HCT116 (cell line): ENCODE results near the gene TRAF3IP1. TPM values are rescaled to one million over a fixed set of nuclear protein-coding genes. Genes with fewer than 3 reads are reported as not detected.

Experiments
- ATAC-seq: fragments of 200-7000 bp; cut with Tn5 transposase; 2 replicates; pipeline ENCODE4 v1.9.1; 2020; ENCODE audit warnings: mild to moderate bottlenecking, moderate library complexity
- BruUV-seq: library from RNA; stranded (reverse); fragments of 400-500 nt; replicated peaks from 2 replicates; lab custom pipeline; 2021; lab: Mats Ljungman, UMichigan
- CTCF ChIA-PET: fragments of 300-600 bp; sonication (Branson Sonifier 250); formaldehyde crosslinking; loops from one replicate; lab custom pipeline; 2021; ENCODE audit warnings: antibody characterized with exemption; lab: Charles Lee
- POLR2A ChIA-PET: fragments of 300-600, 350-600 bp; sonication (Branson Sonifier 250); formaldehyde crosslinking; loops from one replicate; lab custom pipeline; 2021; ENCODE audit warnings: antibody characterized with exemption; lab: Charles Lee
- RAD21 ChIA-PET, 2 experiments: fragments of 300-600 bp; sonication (Branson Sonifier 250); formaldehyde crosslinking; loops; one replicate each; lab custom pipeline; 2023; ENCODE audit warnings: low total read pairs in 2 of 2; ENCODE audit not compliant: uncharacterized antibody in 2 of 2, unreplicated experiment in 2 of 2, low non-redundant PET in 1 of 2; lab: Charles Lee
- DNase-seq: peaks from one replicate; pipeline ENCODE4 v3.0.0-alpha.2; 2010; ENCODE audit warnings: low read depth, low spot score
- H2AFZ ChIP-seq: fragments of 200-600 bp; shearing (Covaris generic), sonication (generic); 2 replicates; pipeline ENCODE4 v1.6.1; 2017; ENCODE audit warnings: low read depth, mixed run types, mixed read lengths, antibody characterized with exemption, low read length; ENCODE audit not compliant: poor library complexity, severe bottlenecking
- H3K27ac ChIP-seq: 2 replicates; pipeline ENCODE4 v1.5.1; 2012; ENCODE audit warnings: low read depth, low read length
- H3K27me3 ChIP-seq: fragments of 200-600 bp; sonication (generic); 2 replicates; pipeline ENCODE4 v1.6.1; 2016; ENCODE audit warnings: mixed run types, low read length, mixed read lengths; ENCODE audit not compliant: insufficient read depth
- H3K36me3 ChIP-seq, 2 experiments: fragments of 200-500 bp in 1 of 2; fragments of 200-600 bp in 1 of 2; sonication (Bioruptor generic) in 1 of 2; sonication (generic) in 1 of 2; 2 replicates each; pipeline versions ENCODE4 v1.5.1 to v1.6.1; 2014 to 2016; ENCODE audit warnings: low read length in 2 of 2, inconsistent platforms in 1 of 2, mixed read lengths in 1 of 2, mixed run types in 1 of 2; ENCODE audit not compliant: insufficient read depth in 2 of 2, control insufficient read depth in 1 of 2
- H3K4me1 ChIP-seq, 2 experiments: fragments of 200-600 bp in 1 of 2; sonication (generic) in 1 of 2; 2 replicates each; pipeline versions ENCODE4 v1.5.1 to v1.6.1; 2012 to 2017; ENCODE audit warnings: low read length in 2 of 2, inconsistent platforms in 1 of 2, mild to moderate bottlenecking in 1 of 2, mixed read lengths in 1 of 2, mixed run types in 1 of 2, moderate library complexity in 1 of 2; ENCODE audit not compliant: insufficient read depth in 2 of 2, control insufficient read depth in 1 of 2
- H3K4me2 ChIP-seq: fragments of 200-600 bp; sonication (generic); 2 replicates; pipeline ENCODE4 v1.6.1; 2017; ENCODE audit warnings: mixed run types, low read length, mixed read lengths
- H3K4me3 ChIP-seq, 2 experiments: fragments of 200-600 bp in 1 of 2; sonication (generic) in 1 of 2; replicated peaks in 1 of 2; 2 replicates each; pipeline ENCODE4 v1.5.1; 2011 to 2016; ENCODE audit warnings: low read length in 2 of 2, control low read depth in 1 of 2, low read depth in 1 of 2, mild to moderate bottlenecking in 1 of 2, mixed read lengths in 1 of 2, mixed run types in 1 of 2
- H3K79me2 ChIP-seq: fragments of 200-600 bp; sonication (generic); 2 replicates; pipeline ENCODE4 v1.6.1; 2017; ENCODE audit warnings: mild to moderate bottlenecking, mixed run types, low read length, moderate library complexity, mixed read lengths; ENCODE audit not compliant: insufficient read depth
- H3K9ac ChIP-seq: fragments of 200-600 bp; sonication (generic); 2 replicates; pipeline ENCODE4 v1.6.1; 2016; ENCODE audit warnings: low read length, mixed read lengths
- H3K9me2 ChIP-seq: fragments of 200-600 bp; sonication (generic), shearing (Covaris generic); 2 replicates; pipeline ENCODE4 v1.6.1; 2017; ENCODE audit warnings: mixed run types, mild to moderate bottlenecking, moderate library complexity; ENCODE audit not compliant: insufficient read depth
- H3K9me3 ChIP-seq, 2 experiments: fragments of 200-500 bp in 1 of 2; fragments of 200-600 bp in 1 of 2; sonication (Bioruptor generic) in 1 of 2; sonication (generic) in 1 of 2; 2 replicates each; pipeline ENCODE4 v1.6.1; 2014 to 2017; ENCODE audit warnings: low read length in 2 of 2, mixed read lengths in 2 of 2, inconsistent platforms in 1 of 2, low read depth in 1 of 2, mild to moderate bottlenecking in 1 of 2, mixed run types in 1 of 2, moderate library complexity in 1 of 2; ENCODE audit not compliant: control insufficient read depth in 1 of 2, insufficient read depth in 1 of 2
- H4K20me1 ChIP-seq: fragments of 200-600 bp; sonication (generic), shearing (Covaris generic); 2 replicates; pipeline ENCODE4 v1.6.1; 2017; ENCODE audit warnings: mixed run types, mild to moderate bottlenecking, moderate library complexity; ENCODE audit not compliant: insufficient read depth
- ATF3 ChIP-seq: IDR thresholded peaks from 2 replicates; pipeline ENCODE4 v1.6.1; 2012
- CBX3 ChIP-seq: IDR thresholded peaks from 2 replicates; pipeline ENCODE4 v1.6.1; 2012; ENCODE audit warnings: low read depth
- CEBPB ChIP-seq: IDR thresholded peaks from 2 replicates; pipeline ENCODE4 v1.6.1; 2012; ENCODE audit warnings: low read depth
- EZH2 ChIP-seq: fragments of 200-600 bp; sonication (generic); IDR thresholded peaks from 2 replicates; pipeline ENCODE4 v1.6.1; 2017; ENCODE audit warnings: antibody characterized with exemption, mixed run types
- FOSL1 ChIP-seq: IDR thresholded peaks from 2 replicates; pipeline ENCODE4 v1.6.1; 2012; ENCODE audit warnings: low read depth
- JUND ChIP-seq: IDR thresholded peaks from 2 replicates; pipeline ENCODE4 v1.6.1; 2012
- POLR2A ChIP-seq: IDR thresholded peaks from 2 replicates; pipeline ENCODE4 v1.7.0; 2011; ENCODE audit warnings: borderline replicate concordance; ENCODE audit not compliant: insufficient read depth, insufficient read length; ENCODE audit errors: extremely low read depth
- RAD21 ChIP-seq: IDR thresholded peaks from 2 replicates; pipeline ENCODE4 v1.6.1; 2012; ENCODE audit warnings: low read depth, mild to moderate bottlenecking
- SIN3A ChIP-seq: IDR thresholded peaks from 2 replicates; pipeline ENCODE4 v1.6.1; 2012; ENCODE audit warnings: low read depth
- SRF ChIP-seq: IDR thresholded peaks from 2 replicates; pipeline ENCODE4 v1.6.1; 2012; ENCODE audit warnings: low read depth
- TCF7L2 ChIP-seq: IDR thresholded peaks from 2 replicates; pipeline ENCODE4 v1.7.0; 2011; ENCODE audit warnings: borderline replicate concordance, inconsistent platforms; ENCODE audit not compliant: insufficient read depth, insufficient read length; ENCODE audit errors: extremely low read depth
- YY1 ChIP-seq: IDR thresholded peaks from 2 replicates; pipeline ENCODE4 v1.6.1; 2011; ENCODE audit warnings: low read length, low read depth, moderate library complexity, mild to moderate bottlenecking; ENCODE audit not compliant: insufficient replicate concordance; ENCODE audit errors: extremely low read depth
- ZFX ChIP-seq: fragments of 450-650 bp; IDR thresholded peaks from 2 replicates; pipeline ENCODE4 v1.6.1; 2017
- intact Hi-C: fragments of 100-400 bp; cut with micrococcal nuclease; formaldehyde crosslinking; loops from 2 replicates; pipeline ENCODE4 v1.10.0; 2022
- total RNA-seq: library from RNA; stranded (reverse); gene quantifications from one replicate; pipeline ENCODE4 v1.2.1, GENCODE V29; 2021; ENCODE audit not compliant: unreplicated experiment
- TF ChIP-seq, protein P1 (sequence below): IDR thresholded peaks from 2 replicates; pipeline ENCODE4 v1.6.1; 2012; ENCODE audit warnings: low read depth
- TF ChIP-seq, protein P2 (sequence below): IDR thresholded peaks from 2 replicates; pipeline ENCODE4 v1.6.1; 2012

Gene TRAF3IP1
- total RNA-seq, 1 experiment from 2014 or later = 19.4 TPM

DNA sequence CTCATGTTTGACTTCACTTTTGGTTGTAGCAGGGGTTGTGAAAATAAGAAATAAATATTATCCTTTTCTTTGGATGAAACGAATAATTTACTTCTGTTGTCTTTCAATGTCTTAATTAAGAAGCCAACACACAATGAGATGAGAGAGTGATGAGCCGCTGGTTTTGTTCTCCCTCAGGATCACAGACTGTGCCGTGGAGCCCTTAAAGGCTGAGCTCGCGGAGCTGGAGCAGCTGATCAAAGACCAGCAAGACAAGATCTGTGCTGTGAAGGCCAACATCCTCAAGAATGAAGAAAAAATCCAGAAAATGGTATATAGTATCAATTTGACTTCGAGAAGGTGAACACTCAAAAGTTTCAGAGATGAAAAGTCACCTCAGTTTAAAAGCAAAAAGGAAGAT, 78.3 kb downstream of the TRAF3IP1 start:
- no TSS peak for BruUV-seq
- RAD21 ChIA-PET = no interaction called here
- no peak overlapping the region for H3K4me3 ChIP-seq
- no peaks in the 10 kb centered on the region for H3K4me1 ChIP-seq
- H3K79me2 ChIP-seq = no peaks in the 10 kb centered on the region
- H3K27ac ChIP-seq = no peak overlapping the region
- no peak for DNase-seq
- TF ChIP-seq ZFX (no peak), CBX3 (no peak), EZH2 (no peak), TCF7L2 (no peak), SIN3A (no peak), CEBPB (no peak), JUND (no peak), ATF3 (no peak), YY1 (no peak), SRF (no peak), RAD21 (no peak), FOSL1 (no peak)
- TF ChIP-seq, all 23 proteins: peak for 0
- ATAC-seq = no peak
- Histone ChIP-seq H3K4me2 (no peak overlapping the region), H3K9ac (no peak overlapping the region), H4K20me1 (no peaks in the 10 kb centered on the region), H3K27me3 (no peaks in the 10 kb centered on the region), H3K36me3 (no peaks in the 10 kb centered on the region), H3K9me3 (no peaks in the 10 kb centered on the region), H2AFZ (no peak overlapping the region), H3K9me2 (no peaks in the 10 kb centered on the region)
- POLR2A ChIA-PET = no interaction called here
- intact Hi-C loops = no loop called here
- CTCF ChIA-PET = no interaction called here

DNA sequence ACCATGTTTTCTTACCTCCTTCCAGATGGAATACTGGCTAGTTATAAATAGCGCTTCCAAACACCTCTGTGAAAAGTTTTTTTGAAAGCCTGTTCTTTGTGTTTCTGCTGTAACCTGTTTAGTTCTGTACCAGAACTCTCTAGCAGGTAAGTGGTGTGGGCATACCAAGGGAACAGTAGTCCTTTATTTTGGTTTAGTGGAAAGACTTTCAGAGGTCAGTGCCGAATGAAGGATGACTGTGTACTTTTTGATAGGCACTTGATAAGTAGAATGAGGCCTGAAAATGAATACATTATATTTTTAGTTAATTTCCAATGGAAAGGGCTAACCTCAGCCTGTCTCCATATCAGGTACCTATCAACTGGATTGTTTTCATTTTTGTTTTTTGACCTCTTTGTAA, 78.8 kb downstream of the TRAF3IP1 start:
- ATAC-seq = no peak
- ChIA-PET POLR2A (no interaction called here), RAD21 (no interaction called here), CTCF (no interaction called here)
- Histone ChIP-seq H3K4me3 (no peak overlapping the region), H2AFZ (no peak overlapping the region), H4K20me1 (no peaks in the 10 kb centered on the region), H3K27ac (no peak overlapping the region), H3K9me3 (no peaks in the 10 kb centered on the region), H3K27me3 (no peaks in the 10 kb centered on the region), H3K4me2 (no peak overlapping the region), H3K4me1 (no peaks in the 10 kb centered on the region), H3K79me2 (no peaks in the 10 kb centered on the region), H3K9me2 (no peaks in the 10 kb centered on the region), H3K9ac (no peak overlapping the region), H3K36me3 (no peaks in the 10 kb centered on the region)
- TF ChIP-seq, protein P1, sequence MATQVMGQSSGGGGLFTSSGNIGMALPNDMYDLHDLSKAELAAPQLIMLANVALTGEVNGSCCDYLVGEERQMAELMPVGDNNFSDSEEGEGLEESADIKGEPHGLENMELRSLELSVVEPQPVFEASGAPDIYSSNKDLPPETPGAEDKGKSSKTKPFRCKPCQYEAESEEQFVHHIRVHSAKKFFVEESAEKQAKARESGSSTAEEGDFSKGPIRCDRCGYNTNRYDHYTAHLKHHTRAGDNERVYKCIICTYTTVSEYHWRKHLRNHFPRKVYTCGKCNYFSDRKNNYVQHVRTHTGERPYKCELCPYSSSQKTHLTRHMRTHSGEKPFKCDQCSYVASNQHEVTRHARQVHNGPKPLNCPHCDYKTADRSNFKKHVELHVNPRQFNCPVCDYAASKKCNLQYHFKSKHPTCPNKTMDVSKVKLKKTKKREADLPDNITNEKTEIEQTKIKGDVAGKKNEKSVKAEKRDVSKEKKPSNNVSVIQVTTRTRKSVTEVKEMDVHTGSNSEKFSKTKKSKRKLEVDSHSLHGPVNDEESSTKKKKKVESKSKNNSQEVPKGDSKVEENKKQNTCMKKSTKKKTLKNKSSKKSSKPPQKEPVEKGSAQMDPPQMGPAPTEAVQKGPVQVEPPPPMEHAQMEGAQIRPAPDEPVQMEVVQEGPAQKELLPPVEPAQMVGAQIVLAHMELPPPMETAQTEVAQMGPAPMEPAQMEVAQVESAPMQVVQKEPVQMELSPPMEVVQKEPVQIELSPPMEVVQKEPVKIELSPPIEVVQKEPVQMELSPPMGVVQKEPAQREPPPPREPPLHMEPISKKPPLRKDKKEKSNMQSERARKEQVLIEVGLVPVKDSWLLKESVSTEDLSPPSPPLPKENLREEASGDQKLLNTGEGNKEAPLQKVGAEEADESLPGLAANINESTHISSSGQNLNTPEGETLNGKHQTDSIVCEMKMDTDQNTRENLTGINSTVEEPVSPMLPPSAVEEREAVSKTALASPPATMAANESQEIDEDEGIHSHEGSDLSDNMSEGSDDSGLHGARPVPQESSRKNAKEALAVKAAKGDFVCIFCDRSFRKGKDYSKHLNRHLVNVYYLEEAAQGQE = no peak
- TF ChIP-seq CEBPB = no peak
- TF ChIP-seq, protein P2, sequence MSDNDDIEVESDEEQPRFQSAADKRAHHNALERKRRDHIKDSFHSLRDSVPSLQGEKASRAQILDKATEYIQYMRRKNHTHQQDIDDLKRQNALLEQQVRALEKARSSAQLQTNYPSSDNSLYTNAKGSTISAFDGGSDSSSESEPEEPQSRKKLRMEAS = no peak
- TF ChIP-seq POLR2A = no peak
- TF ChIP-seq ZFX = no peak
- TF ChIP-seq SRF = no peak
- no peak for DNase-seq
- no TSS peak for BruUV-seq
- intact Hi-C loops = no loop called here
